HG03097 (cell line): ENCODE measurements around the gene SNX15.
"Not testable (repeated sequence)": the region's sequence is repeated elsewhere in the genome, so short reads cannot be mapped to it uniquely, and the experiment has no call there.

ENCODE experiments used
- ATAC-seq: cut with Tn5 transposase; IDR thresholded peaks from one replicate; pipeline ENCODE4 v1.9.1; 2021; ENCODE audit not compliant: unreplicated experiment, low FRiP score

The SNX15 gene, protein sequence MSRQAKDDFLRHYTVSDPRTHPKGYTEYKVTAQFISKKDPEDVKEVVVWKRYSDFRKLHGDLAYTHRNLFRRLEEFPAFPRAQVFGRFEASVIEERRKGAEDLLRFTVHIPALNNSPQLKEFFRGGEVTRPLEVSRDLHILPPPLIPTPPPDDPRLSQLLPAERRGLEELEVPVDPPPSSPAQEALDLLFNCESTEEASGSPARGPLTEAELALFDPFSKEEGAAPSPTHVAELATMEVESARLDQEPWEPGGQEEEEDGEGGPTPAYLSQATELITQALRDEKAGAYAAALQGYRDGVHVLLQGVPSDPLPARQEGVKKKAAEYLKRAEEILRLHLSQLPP

DNA sequence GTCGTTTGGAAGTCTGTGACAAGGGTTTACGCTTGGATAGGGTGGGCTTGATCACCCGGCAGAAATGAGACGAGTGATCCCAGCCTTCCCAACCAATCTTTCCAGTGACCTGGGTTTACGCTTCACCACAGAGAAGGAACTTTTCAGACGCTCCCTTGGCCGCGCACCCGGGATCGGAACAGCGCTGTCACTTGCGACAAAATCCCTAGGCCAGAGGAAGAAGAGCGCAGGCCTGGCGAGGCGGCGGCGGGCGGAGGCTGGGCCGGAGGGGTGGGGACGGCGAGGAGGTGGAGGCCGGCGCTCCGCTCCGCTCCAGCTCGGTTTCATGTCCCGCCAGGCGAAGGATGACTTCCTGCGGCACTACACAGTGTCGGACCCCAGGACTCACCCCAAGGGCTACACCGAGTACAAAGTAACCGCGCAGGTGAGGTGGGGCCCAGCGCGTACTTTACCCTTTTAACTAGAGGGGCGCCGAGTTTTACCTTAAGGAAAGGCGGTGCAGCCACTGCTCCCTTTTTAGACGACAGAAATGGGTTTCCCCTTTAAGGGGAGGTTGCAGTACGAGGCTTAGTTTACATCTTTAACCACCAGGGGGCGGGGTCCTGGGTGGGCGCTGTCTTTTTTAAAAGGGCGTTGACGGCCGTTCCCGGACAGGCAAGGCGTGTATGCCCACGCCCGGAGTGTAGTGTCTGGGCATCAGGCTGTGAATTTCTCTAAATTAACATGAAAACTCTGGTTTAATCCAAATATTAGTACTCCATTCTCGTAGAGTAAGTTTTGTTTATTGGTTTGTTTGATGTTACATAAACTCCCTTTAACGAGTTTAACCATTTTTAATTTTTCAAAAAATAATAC lies at the start of gene SNX15:
Gene SNX15 (plus strand): TSS at position 227 of the 855 bp plus-strand sequence. CDS start 99 bp downstream, at position 326.
- ATAC-seq = peak; percentile 81

DNA sequence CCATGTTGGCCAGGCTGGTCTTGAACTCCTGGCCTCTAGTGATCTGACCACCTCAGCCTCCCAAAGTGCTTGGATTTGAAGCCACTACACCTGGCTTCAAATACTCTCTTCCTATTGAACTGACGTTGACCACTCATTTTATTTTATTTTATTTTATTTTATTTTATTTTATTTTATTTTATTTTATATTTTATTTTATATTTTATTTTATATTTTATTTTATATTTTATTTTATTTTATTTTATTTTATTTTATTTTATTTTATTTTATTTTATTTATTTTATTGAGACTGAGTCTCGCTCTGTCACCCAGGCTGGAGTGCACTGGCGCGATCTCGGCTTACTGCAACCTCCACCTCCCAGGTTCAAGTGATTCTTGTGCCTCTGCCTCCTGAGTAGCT lies 43.9 kb upstream of the SNX15 start:
- not testable (repeated sequence) for ATAC-seq

DNA sequence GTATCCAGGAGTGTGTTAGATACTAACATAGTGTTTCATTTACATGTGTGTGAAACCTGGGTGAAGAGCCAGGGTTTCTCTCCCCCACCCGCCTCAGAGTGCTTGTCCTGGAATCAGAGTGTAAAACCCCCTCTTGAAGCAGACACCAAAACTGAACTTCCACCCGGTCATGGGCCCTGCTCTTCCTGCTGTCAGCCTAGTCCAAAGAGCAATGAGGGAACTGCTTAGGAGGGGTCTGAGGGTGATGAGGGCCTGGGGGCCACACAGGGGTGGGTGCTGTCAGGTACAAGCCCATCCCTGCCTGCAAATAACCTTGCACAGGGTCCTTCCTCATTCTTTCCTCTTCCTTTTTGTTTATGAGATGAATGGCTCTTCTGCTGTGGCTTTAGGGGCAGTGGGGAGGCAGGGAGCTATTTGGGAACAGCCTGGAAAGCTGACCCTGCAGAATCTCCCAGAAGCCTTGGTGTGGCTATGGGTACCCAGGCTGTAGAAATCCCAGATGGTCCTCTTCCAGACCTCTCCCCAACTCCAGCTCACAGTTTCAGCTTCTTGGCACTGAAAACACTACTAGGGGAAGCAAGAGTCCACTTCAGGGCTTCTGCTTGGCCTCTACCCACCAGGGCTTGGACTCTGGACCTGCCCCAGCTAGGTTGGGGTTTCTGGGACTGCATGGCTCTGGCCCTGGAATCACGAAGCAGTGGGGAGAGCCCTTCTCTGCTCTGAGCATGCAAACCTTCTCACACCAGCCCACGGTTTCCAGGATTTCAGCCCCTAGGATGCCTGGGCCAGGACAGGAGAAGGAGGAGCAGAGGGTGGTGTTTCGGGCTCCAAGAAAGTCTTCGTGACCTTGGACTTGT lies 39.0 kb upstream of the SNX15 start:
- ATAC-seq = no peak

DNA sequence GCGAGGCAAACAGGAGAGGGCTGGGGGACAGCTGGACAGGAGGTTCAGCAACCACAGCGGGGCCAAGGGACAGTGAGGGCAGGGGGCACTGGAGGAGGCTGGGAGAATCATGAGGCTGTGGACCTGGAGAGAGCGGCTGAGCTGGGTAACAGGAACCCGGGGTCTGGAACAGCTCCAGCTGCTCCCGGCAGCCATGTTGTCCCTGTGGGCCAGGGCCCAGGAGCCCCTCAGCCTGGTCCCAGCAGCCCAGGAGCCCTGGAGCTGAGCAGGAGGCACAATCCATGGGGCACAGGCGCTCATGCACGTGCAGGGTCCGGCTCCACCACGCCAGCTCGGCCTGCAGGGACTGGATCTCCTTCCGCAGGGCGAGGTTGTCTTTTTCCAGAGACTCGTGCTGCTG lies 37.8 kb upstream of the SNX15 start:
- ATAC-seq = no peak

DNA sequence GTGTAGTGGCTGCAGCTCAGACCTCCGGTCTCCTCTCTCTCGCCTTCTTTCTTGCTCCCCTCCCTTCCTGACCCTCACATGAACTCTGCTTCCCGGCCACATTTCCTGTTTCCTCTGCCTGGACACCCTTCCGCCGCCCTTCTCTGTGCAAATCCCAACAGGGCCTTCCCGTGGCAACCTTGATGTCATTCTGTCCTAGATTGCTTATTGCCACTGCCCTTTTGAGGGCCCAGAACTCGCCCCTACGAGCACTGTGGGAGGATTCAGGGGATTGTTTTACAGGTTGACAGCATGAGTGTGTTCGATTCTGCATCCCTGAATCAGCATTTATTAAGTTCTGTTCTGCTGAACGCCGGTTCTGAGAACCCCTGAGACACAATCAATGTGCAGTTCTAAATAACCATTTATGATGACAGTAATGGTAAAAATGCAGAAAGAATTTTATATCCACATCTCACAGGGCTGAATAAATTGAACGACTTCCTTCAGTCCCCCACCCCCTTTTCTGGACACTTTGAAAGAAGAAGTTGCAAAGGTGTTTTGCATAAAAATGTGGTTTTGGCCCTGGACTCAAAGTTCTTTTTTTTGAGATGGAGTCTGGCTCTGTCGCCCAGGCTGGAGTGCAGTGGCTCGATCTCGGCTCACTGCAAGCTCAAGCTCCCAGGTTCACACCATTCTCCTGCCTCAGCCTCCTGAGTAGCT lies 36.9 kb upstream of the SNX15 start:
- ATAC-seq = no peak

DNA sequence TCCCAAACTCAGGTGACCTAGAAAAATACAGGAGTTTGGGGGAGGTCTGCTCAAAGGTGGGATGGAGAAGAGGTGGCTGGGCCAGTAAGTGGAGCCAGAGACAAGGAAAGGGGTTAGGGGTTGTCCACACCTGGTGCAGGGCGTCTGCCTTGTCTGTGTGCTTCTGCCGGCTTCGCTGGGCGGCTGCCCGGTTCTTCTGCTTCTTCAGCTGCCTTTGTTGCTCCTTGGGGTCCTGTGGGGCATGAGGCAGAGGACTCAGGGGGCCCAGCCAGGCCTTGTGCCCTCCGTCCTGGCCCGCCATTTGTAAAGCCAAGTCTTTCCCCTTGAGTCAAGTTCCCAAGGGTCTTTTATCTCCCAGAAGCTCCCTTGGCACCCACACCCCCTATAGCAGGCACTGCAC lies 32.9 kb upstream of the SNX15 start:
- no peak for ATAC-seq

DNA sequence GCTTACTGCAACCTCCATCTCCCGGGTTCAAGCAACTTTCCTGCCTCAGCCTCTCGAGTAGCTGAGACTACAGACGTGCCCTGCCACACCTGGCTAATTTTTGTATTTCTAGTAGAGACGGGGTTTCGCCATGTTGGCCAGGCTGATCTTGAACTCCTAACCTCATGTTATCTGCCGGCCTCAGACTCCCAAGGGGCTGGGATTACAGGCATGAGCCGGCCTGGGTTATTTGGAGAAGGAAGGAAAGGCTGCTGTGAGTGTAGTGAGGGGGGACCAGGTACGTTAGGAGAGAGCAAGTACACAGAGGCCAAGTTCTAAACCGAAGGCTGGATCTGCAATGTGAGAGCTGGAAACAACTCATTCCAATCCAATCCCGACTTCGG lies 30.9 kb upstream of the SNX15 start:
- ATAC-seq = no peak

DNA sequence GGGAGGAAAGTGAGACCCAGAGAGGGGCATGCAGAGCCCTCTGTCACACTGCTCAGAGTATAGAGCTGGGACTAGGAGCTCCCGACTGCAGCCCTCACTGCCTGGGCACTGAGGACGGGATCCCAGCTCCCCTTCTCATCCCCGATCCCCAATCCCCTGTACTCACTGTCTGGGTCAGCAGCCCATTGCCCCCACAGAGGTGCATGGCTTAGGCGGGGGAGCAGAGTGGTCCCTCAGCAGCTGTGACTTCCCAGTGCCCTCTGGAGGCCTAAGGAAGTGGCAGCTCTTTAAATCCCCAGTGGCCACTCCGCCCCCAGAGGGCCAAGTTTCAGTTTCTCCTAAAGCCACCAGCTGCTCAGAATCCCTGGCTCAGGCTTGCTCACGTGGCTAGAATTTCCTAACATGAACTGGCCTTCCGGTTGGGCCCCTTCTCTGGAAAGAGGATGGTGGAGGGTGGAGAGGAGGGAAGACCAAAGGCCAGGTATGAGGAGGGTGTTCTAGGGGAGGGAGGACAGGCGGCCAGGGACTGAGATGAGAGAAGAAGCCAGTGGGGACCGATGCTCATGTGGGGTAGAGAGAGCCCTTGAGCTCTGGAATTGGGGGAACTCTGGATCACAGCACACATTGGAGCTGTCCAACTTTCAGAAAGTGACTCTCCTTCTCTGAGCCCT lies 30.4 kb upstream of the SNX15 start, which contains the start of gene BATF2:
Gene BATF2 (minus strand): TSS at position 262 of the 671 bp plus-strand sequence. CDS start 57 bp downstream, at position 205.
- no peak for ATAC-seq

DNA sequence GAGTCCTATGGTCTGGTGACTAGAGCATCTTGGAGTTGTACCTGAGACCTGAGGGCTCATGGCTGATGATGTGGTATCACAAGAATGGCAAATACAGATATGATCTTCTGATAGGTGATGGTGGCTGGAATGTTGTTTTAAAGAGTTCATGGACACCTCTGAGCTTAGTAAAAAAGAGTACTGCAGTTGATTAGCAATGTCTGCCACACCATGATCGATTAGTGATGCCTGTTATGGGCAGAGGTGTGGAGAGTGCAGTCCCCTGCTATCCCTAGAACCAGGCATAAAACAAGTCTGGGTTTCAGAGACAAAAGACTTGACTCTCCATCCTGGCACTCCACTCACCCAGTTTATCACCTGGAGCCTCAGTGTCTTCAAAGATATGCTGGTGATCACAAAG lies 29.1 kb upstream of the SNX15 start:
- ATAC-seq = no peak

DNA sequence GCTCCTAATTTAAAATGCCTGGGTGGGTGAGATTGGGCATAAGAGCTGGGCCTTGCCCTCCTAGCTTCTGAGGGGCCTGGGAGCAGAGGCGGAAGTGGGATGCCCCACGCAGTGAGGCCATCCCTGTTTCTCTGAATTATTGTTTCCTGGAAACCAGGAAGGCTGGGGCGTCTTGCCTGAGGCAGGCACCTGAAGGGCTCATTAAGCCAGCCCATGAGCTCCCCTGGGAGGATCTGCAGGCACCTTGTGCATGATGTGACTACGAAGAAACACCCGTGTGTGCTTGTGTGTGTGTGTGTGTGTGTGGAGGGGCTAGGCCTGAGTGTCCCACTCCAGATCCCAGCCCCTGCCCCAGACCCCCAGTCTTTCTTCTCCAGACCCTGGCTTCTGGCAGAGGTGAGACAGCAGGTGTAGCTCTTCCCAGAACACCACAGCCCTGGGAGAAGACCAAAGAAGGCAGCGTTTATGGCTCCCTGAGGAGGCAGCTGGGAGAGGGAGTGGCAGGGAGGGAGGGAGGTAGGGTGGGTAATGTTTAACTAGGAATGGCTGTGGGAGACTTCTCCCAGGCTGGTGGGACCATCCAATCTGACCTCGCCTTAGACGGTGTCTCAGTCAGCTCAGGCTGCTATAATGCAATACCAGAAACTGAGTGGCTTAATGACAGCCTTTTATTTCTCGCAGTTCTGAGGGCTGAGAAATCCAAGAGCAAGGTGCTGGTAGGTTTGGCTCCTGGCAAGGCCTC lies 28.4 kb upstream of the SNX15 start:
- ATAC-seq = no peak

DNA sequence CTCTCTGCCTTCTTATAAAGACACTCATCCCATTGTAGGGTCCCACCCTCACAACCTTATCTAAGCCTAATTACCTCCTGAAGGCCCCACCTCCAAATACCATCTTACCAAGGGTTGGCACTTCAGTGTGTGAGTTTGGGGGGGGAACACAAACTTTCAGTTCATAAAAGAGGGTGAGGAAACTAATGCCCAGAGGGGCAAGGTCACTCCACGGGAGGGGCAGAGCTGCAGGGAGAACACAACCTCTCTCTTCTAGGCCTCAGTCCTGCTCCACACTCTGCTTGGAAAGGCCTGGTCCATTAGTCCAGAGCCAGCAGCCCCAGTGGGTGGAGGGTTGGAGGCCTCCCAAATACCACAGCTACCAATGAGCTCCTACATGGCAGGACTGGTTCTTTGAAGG lies 27.8 kb upstream of the SNX15 start:
- ATAC-seq = no peak

DNA sequence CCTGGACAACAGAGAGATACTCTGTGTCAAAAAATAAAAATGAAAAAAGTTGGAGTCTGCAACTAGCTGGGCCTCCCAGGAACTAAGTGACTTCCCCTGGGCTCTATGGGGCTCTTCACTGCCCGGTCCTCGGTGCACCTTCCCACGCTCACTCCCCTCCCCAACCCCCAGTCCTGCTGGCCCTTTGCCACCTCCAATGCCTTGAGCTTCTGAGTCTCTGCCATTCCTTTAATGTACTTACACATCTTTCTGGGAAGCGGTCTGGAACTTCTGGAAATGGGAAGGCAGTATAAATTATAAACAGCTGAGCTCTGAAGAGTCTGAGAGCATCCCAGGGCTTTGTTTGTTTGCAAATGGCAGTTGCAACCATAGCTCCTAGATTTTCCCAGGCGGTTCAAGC lies 24.5 kb upstream of the SNX15 start:
- ATAC-seq = no peak

DNA sequence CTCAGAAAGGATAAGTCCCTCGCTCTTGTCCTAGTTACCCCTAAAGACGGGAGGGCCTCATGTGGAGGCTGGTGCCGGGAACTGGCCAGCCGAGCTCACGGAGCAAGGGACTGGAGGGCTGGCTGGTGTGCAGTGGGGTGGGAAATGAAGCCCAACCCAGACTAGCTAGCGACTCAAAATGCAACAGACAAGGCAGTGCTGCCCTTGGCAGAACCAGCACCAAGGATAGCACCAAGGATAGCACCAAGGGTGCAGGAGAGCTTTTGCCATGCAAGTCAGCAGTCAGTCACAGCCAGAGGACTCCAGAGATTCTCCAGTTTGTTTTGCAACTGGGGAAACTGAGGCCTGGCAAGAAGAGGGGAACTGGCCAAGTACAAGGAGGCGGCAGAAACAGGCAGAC lies 24.0 kb upstream of the SNX15 start:
- no peak for ATAC-seq

DNA sequence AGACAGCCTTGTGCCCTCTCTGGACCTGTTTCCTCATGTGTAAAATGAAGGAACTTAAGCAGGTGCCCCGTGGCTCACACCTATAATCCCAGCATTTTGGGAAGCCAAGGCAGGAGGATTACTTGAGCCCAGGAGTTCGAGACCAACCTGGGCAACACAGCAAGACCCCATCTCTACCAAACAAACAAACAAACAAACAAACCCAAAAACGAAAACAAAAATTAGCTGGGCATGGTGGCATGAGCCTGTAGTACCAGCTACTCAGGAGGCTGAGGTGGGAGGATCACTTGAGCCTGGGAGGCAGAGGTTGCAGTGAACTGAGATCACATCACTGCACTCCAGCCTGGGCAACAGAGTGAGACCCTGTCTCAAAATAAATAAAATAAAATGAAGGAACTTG lies 23.3 kb upstream of the SNX15 start:
- not testable (repeated sequence) for ATAC-seq

DNA sequence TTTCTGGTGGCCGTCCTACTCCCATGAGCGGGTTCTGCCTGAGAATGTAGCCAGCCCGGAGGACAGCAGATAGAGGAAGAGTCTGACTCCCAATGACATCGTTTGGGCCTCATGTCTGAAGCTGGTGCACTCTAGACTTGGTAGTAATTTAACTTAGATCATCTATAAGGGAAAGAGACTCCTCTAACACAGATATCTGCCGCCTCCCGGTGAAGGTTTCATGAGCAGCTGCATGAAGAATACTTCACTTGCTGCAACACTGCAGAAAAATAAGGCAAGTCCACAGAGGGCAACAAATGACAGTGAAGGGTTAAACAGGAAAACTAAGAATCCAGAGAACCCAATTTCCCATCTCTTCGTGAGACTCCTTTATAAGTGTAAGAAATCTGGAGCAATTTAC lies 19.2 kb upstream of the SNX15 start:
- ATAC-seq = no peak

DNA sequence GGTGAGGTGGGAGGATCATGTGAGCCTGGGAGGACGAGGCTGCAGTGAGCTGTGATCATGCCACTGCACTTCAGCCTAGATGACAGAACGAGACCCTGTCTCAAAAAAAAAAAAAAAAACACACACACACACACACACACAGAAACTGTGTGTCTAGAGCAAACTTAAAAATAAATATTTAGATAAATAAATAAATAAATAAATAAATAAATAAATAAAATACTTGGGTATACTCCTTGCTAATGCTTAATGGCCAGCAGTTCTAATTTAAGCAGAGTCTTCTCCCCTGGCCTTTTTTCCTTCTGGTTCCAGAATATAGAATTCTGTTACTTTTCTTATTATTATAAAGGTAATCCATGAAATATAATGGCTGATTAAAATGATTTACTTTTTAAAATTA lies 18.4 kb upstream of the SNX15 start:
- ATAC-seq = no peak

DNA sequence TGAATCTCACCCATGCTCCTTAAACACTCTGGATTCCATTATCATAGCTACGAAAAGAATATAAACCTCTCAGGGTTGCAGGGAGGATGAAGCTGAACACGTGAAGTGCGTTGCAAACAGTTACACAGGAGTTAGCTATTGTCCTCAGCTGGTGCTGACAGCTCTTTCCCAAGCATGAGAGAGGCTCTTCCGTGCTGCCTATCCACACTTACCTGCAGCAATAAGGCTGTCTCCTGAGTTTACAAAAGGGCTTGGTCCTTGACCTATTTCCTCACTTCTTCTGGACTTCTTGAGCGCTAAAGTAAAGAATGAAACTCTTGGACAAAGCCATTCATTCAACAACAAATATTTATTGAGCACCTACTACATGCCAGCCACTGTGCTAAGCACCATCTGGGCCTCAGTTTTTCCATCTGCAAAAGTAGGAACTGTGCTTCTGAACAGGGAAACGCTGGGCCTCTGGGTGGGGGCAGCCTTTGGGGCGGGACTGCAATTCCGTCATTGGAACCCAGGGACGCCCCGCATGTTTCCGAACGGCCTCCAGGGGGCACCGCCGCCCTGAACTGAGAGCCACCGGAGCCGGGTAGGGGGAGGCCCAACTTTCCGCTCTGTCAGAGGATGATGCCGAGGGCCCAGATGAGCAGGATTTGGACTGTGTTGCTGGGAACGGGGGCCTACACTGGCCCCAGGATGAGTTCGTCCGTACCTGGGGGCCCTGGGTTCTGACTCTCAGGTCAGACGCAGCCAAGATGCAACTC lies 13.9 kb upstream of the SNX15 start:
- peak; percentile 58 for ATAC-seq
